ENCODE data around the gene FILIP1L. TPM values are rescaled to one million over a fixed set of nuclear protein-coding genes. Genes with fewer than 3 reads are reported as not detected.

FILIP1L gene
- total and polyA plus RNA-seq, 2 of the 4 experiments (the other 2 are of a cell fraction) = 11.5 to 19.9 TPM

DNA sequence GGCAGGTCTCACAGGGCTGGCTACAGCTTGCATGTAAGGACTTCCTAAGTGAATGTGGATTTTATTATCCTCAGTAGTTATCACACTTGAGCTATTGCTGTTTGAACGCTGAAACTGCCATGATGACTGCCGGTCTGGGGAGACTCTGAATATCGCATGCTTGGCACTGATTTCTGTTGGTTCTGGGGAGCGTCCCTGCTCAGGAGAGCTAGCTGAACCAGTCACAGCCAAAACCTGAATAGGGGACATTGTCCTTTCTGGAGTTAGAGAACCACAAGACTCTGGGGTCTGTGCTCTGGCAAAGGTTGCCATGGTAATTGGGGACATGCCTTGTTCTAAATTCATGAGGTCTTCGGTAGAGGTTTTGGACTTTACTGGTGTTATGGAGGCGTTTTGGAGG is 265.9 kb downstream of the FILIP1L start:
- Histone ChIP-seq H3K9me1 (ENCODE audit: insufficient read depth, low read length) (peaks cover 12% of the 10 kb centered on the region), H2AK9ac (replicated peaks; ENCODE audit: low read depth, low read length, poor library complexity) (no peak overlapping the region), H4K8ac (ENCODE audit: low read depth in 2 of 2, low read length in 2 of 2) (no peak overlapping the region), H2AK5ac (ENCODE audit: low read depth, low read length) (no peak overlapping the region), H3K9ac (ENCODE audit: low read depth, low read length) (no peak overlapping the region), H3K4me3 (ENCODE audit: insufficient read depth, low read depth, low read length) (no peak overlapping the region), H2BK120ac (ENCODE audit: low read depth, low read length) (no peak overlapping the region), H3K79me1 (ENCODE audit: low read depth in 1 of 2, low read length in 2 of 2) (peaks cover 33 to 60% of the 10 kb centered on the region in 2 experiments), H3K27me3 (ENCODE audit: control insufficient read depth, insufficient read depth, low read length) (no peaks in the 10 kb centered on the region), H3K18ac (ENCODE audit: low read depth, low read length) (no peak overlapping the region), H4K5ac (ENCODE audit: low read depth, low read length) (no peak overlapping the region), H2BK20ac (ENCODE audit: low read depth, low read length) (no peak overlapping the region), H3K14ac (replicated peaks; ENCODE audit: low read depth, low read length) (no peak overlapping the region), H3K23ac (ENCODE audit: low read depth, low read length) (0 out of 2 replicates have a peak overlapping the region, but pooled peaks have one; percentile 11), H2AFZ (replicated peaks; ENCODE audit: low read length, poor library complexity) (no peak overlapping the region), H3K4ac (ENCODE audit: low read depth, low read length) (no peak overlapping the region; the same call in 1 of the 2 replicates), H3K4me1 (ENCODE audit: control insufficient read depth, insufficient read depth, low read length) (peaks cover 14% of the 10 kb centered on the region), H3K27ac (ENCODE audit: insufficient read depth, low read length) (no peak overlapping the region), H3K36me3 (ENCODE audit: control insufficient read depth, insufficient read depth, low read length) (peaks cover 21% of the 10 kb centered on the region), H3K9me3 (ENCODE audit: control insufficient read depth, insufficient read depth, low read length) (no peaks in the 10 kb centered on the region), H4K91ac (ENCODE audit: insufficient read depth, low read depth, low read length) (no peak overlapping the region), H3K4me2 (ENCODE audit: low read depth, low read length) (no peak overlapping the region), H4K20me1 (ENCODE audit: insufficient read depth, low read length) (peaks cover 22% of the 10 kb centered on the region), H3K56ac (ENCODE audit: extremely low read depth, insufficient read depth, low read length) (no peak overlapping the region), H2BK5ac (ENCODE audit: low read depth, low read length, poor library complexity, severe bottlenecking) (no peak overlapping the region), H2BK15ac (ENCODE audit: low read depth, low read length) (no peak overlapping the region)
- WGBS, 2 experiments (ENCODE audit: extremely low coverage in 2 of 2, insufficient read length in 1 of 2) = 97% methylated on average over 5 of the region's 6 CpGs; no CpG with 5 or more reads in 1 of the 2 experiments
- in situ Hi-C loops (cut with MboI; ENCODE audit: low sequenced_read_pairs) = loop anchor here (25.0 kb wide), 1 partner anchor 889 kb away; no protein-coding TSS in a partner anchor
- intact Hi-C loops (cut with micrococcal nuclease) = no loop called here
- ATAC-seq (ENCODE audit: low read depth) (no peak), DNase-seq (no peak)
- no TSS peak for BruUV-seq (replicated peaks)
- POLR2A ChIA-PET (ENCODE audit: unreplicated experiment) = no interaction called here
- CTCF ChIA-PET = no interaction called here
- dilution Hi-C loops (cut with HindIII; ENCODE audit: low sequenced_read_pairs, unreplicated experiment) = no loop called here
- TF ChIP-seq MAZ (IDR thresholded peaks at IDR 0.05; ENCODE audit: borderline replicate concordance, low read depth, low read length) (no peak), MXI1 (IDR thresholded peaks at IDR 0.05; ENCODE audit: borderline replicate concordance, low read depth, low read length) (no peak), CHD1 (IDR thresholded peaks at IDR 0.05; ENCODE audit: low read depth, low read length) (no peak), SMC3 (IDR thresholded peaks at IDR 0.05; ENCODE audit: low read depth, low read length) (no peak), CEBPB (IDR thresholded peaks at IDR 0.05; ENCODE audit: low read depth, low read length) (no peak), RFX5 (IDR thresholded peaks at IDR 0.05; ENCODE audit: low read depth, low read length) (no peak)

All from IMR-90 (cell line).